ENCODE results near the gene KANSL2.
"Not testable (repeated sequence)": the region's sequence is repeated elsewhere in the genome, so short reads cannot be mapped to it uniquely, and the experiment has no call there.

Gene KANSL2

DNA sequence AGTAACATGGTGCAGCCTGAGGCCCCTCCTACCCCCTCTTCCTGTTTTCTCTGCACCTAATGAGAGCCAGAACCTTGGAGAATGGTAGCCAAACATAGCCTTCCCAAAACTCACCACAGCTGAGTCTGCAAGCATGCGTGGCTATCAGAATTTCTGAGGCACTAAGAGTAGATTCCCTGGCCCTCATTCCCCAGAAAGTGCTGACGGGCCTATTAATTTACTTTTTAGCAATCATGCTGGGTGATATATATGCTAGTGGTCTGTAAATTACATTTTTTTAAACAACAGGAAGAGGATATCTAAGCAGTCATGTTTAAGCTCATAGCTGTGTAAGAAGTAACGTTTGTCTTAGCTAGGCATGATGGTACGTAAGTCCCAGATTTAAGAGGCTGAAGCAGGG, 30.4 kb downstream of the KANSL2 start:
- TF ChIP-seq POLR2AphosphoS5 (IDR thresholded peaks at IDR 0.05; ENCODE audit: low read depth) (no peak), SPI1 (IDR thresholded peaks at IDR 0.05; ENCODE audit: borderline replicate concordance, low read depth) (no peak), GABPA (IDR thresholded peaks at IDR 0.05; ENCODE audit: low read depth) (no peak)
- TF ChIP-seq, protein P1, sequence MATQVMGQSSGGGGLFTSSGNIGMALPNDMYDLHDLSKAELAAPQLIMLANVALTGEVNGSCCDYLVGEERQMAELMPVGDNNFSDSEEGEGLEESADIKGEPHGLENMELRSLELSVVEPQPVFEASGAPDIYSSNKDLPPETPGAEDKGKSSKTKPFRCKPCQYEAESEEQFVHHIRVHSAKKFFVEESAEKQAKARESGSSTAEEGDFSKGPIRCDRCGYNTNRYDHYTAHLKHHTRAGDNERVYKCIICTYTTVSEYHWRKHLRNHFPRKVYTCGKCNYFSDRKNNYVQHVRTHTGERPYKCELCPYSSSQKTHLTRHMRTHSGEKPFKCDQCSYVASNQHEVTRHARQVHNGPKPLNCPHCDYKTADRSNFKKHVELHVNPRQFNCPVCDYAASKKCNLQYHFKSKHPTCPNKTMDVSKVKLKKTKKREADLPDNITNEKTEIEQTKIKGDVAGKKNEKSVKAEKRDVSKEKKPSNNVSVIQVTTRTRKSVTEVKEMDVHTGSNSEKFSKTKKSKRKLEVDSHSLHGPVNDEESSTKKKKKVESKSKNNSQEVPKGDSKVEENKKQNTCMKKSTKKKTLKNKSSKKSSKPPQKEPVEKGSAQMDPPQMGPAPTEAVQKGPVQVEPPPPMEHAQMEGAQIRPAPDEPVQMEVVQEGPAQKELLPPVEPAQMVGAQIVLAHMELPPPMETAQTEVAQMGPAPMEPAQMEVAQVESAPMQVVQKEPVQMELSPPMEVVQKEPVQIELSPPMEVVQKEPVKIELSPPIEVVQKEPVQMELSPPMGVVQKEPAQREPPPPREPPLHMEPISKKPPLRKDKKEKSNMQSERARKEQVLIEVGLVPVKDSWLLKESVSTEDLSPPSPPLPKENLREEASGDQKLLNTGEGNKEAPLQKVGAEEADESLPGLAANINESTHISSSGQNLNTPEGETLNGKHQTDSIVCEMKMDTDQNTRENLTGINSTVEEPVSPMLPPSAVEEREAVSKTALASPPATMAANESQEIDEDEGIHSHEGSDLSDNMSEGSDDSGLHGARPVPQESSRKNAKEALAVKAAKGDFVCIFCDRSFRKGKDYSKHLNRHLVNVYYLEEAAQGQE (IDR thresholded peaks at IDR 0.05; ENCODE audit: insufficient replicate concordance, low read depth): no peak
- TF ChIP-seq, protein P2, sequence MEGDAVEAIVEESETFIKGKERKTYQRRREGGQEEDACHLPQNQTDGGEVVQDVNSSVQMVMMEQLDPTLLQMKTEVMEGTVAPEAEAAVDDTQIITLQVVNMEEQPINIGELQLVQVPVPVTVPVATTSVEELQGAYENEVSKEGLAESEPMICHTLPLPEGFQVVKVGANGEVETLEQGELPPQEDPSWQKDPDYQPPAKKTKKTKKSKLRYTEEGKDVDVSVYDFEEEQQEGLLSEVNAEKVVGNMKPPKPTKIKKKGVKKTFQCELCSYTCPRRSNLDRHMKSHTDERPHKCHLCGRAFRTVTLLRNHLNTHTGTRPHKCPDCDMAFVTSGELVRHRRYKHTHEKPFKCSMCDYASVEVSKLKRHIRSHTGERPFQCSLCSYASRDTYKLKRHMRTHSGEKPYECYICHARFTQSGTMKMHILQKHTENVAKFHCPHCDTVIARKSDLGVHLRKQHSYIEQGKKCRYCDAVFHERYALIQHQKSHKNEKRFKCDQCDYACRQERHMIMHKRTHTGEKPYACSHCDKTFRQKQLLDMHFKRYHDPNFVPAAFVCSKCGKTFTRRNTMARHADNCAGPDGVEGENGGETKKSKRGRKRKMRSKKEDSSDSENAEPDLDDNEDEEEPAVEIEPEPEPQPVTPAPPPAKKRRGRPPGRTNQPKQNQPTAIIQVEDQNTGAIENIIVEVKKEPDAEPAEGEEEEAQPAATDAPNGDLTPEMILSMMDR (IDR thresholded peaks at IDR 0.05; ENCODE audit: insufficient read depth, low read length): no peak
- Histone ChIP-seq H3K4me3 (replicated peaks; ENCODE audit: insufficient read depth, low read length) (no peak overlapping the region), H3K27ac (replicated peaks) (no peak overlapping the region), H3K27me3 (ENCODE audit: insufficient read depth, poor library complexity, severe bottlenecking) (no peaks in the 10 kb centered on the region)
- no peak for DNase-seq (ENCODE audit: low read depth in 1 of 2, low spot score in 1 of 2)

DNA sequence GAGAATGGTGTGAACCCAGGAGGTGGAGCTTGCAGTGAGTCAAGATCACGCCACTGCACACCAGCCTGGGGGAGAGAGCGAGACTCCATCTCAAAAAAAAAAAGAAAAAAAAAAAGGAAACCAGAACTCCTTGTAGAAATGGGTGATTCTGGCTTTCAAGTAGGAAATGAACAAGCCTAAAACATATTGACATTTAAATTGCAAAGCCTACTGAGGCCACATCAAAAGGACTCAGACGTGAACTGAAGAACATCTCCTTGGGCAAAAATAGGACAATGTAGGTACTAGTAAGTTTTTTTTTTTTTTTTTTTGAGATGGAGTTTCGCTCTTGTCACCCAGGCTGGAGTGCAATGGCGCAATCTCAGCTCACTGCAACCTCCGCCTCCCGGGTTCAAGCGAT, 36.7 kb downstream of the KANSL2 start:
- not testable (repeated sequence) for H3K4me3 ChIP-seq (replicated peaks; ENCODE audit: insufficient read depth, low read length); H3K27ac ChIP-seq (replicated peaks); H3K27me3 ChIP-seq (ENCODE audit: insufficient read depth, poor library complexity, severe bottlenecking); DNase-seq (ENCODE audit: low read depth in 1 of 2, low spot score in 1 of 2)

DNA sequence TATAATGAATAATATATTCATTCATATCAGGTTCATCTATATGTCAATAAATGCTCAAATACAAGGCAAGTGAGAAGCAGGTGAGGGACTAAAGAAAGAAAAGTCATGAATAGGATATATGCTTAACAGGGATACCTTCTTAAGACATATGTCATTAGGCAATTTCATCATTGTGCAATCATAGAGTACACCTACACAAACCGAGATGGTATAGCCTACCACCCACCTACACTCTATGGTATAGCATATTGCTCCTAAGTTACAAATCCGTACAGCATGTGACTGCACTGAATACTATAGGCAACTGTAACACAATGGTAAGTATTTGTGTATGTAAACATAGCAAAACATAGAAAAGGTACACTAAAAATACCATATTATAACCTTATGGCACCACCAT, 39.0 kb downstream of the KANSL2 start:
- no peak for TF ChIP-seq SPI1 (IDR thresholded peaks at IDR 0.05; ENCODE audit: borderline replicate concordance, low read depth)
- no peak for TF ChIP-seq GABPA (IDR thresholded peaks at IDR 0.05; ENCODE audit: low read depth)
- TF ChIP-seq, protein P1 (IDR thresholded peaks at IDR 0.05; ENCODE audit: insufficient replicate concordance, low read depth): no peak
- no peak for TF ChIP-seq POLR2AphosphoS5 (IDR thresholded peaks at IDR 0.05; ENCODE audit: low read depth)
- TF ChIP-seq, protein P2 (IDR thresholded peaks at IDR 0.05; ENCODE audit: insufficient read depth, low read length): no peak
- no peaks in the 10 kb centered on the region for H3K27me3 ChIP-seq (ENCODE audit: insufficient read depth, poor library complexity, severe bottlenecking)
- no peak overlapping the region for H3K4me3 ChIP-seq (replicated peaks; ENCODE audit: insufficient read depth, low read length)
- no peak overlapping the region for H3K27ac ChIP-seq (replicated peaks)
- no peak for DNase-seq (ENCODE audit: low read depth in 1 of 2, low spot score in 1 of 2)

DNA sequence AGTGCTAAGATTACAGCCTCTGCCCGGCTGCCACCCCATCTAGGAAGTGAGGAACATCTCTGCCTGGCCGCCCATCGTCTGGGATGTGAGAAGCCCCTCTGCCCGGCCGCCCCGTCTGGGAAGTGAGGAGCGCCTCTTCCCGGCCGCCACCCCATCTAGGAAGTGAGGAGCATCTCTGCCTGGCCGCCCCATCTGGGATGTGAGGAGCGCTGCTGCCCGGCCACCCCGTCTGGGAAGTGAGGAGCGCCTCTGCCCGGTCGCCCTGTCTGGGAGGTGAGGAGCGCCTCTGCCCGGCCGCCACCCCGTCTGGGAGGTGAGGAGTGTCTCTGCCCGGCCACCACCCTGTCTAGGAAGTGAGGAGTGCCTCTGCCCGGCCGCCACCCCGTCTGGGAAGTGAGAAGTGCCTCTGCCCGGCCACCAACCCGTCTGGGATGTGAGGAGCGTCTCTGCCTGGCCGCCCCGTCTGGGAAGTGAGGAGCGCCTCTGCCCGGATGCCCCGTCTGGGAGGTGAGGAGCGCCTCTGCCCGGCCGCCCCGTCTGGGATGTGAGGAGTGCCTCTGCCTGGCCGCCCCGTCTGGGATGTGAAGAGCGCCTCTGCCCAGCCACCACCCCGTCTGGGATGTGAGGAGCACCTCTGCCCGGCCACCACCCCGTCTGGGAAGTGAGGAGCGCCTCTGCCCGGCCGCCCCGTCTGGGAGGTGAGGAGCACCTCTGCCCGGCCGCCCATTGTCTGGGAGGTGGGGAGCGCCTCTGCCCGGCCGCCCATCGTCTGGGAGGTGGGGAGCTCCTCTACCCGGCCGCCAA, 40.1 kb downstream of the KANSL2 start:
- not testable (repeated sequence) for H3K27ac ChIP-seq (replicated peaks); H3K4me3 ChIP-seq (replicated peaks; ENCODE audit: insufficient read depth, low read length); H3K27me3 ChIP-seq (ENCODE audit: insufficient read depth, poor library complexity, severe bottlenecking); DNase-seq (ENCODE audit: low read depth in 1 of 2, low spot score in 1 of 2)

DNA sequence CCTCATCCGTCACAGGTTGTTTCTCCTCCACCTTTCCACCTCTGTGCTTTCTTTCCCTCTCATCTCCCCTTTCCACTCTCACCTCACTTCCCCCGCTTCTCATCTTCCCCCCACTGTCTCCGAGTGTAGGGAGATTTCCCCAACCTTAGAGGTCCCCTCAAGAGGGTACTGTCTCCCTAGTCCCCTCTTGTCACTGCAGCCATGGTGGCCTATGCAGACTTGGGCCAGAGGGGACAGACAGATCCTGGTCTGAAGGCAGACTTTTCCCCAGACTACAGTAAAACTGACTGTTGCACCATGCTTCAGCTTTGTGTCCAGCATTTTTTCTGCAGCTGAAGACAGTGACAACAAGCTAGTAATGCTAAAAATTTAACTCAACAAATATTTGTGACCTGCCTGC, 41.2 kb downstream of the KANSL2 start:
- no peak for DNase-seq (ENCODE audit: low read depth in 1 of 2, low spot score in 1 of 2)
- TF ChIP-seq GABPA (IDR thresholded peaks at IDR 0.05; ENCODE audit: low read depth) (no peak), POLR2AphosphoS5 (IDR thresholded peaks at IDR 0.05; ENCODE audit: low read depth) (no peak), SPI1 (IDR thresholded peaks at IDR 0.05; ENCODE audit: borderline replicate concordance, low read depth) (no peak)
- TF ChIP-seq, protein P2 (IDR thresholded peaks at IDR 0.05; ENCODE audit: insufficient read depth, low read length): no peak
- TF ChIP-seq, protein P1 (IDR thresholded peaks at IDR 0.05; ENCODE audit: insufficient replicate concordance, low read depth): no peak
- Histone ChIP-seq H3K27me3 (ENCODE audit: insufficient read depth, poor library complexity, severe bottlenecking) (no peaks in the 10 kb centered on the region), H3K27ac (replicated peaks) (no peak overlapping the region), H3K4me3 (replicated peaks; ENCODE audit: insufficient read depth, low read length) (no peak overlapping the region)
